HG03196 (cell line): ENCODE data around the gene UBE2G2.

Source experiments
- ATAC-seq: cut with Tn5 transposase; IDR thresholded peaks from one replicate; pipeline ENCODE4 v1.9.1; 2021; ENCODE audit not compliant: unreplicated experiment

UBE2G2 gene

DNA sequence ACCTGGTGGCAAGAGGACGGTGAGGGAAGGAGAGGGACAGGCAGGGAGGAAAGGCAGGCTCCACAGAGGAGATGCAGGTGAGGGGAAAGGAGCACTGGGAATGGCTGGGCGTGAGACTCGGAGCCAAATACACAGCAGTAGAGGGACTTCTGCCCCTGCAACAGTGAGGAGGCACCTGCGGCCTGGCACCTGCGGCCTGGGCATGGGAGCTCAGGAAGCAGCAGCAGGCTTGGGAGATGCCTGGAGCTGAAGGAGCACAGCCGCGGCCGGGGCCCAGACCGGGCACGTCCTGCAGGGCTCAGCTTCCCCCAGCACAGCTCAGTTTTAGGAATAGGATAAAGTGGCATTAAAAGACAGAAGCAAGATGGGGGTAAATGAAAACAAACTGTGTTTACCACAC lies 69.4 kb downstream of the UBE2G2 start:
- ATAC-seq, result no peak

DNA sequence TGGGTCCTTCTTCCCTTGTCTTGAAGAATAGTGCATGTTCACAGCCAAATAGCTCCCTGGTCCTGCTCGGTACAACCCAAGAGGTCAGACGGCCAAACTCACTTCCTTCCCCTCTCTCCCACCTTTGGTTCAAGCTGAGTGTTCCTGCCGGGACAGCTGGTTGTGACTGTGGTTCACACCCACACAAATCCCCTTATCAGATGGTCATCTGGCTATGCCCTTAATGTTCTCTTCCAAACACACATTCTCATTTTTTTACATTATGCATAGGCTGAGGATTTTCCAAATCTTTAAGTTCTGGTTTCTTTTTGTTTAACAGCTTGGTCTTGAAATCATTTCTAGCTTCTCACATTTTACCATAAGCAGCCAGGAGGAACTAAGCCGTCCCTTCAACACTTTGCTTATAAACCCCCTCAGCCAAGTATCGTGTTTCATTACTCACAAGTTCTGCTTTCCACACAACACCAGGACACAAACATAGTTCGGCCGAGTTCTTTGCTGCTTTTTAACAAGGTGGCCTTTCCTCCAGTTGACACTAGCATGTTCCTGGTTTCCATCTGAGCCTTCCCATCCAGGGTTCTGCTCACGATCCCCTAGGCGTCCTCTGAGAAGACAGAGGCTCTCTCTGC lies 70.6 kb downstream of the UBE2G2 start:
- ATAC-seq, result no peak

DNA sequence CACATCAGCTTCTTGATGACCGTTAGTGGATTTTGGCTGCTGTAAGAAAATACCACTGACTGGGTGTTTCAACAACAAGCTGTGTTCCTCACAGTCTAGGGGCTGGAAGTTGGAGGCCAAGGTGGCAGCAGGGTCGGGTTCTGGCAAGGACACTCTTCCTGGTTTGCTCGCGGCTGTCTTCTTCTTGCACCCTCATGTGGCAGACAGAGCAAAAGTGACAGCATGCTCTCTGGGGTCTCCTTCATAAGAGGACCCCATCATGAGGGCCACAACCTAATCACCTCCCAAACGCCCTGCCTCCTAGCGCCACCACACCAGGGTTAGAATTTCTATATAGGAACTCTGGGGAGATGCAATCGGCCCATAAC lies 71.6 kb downstream of the UBE2G2 start:
- no peak for ATAC-seq

DNA sequence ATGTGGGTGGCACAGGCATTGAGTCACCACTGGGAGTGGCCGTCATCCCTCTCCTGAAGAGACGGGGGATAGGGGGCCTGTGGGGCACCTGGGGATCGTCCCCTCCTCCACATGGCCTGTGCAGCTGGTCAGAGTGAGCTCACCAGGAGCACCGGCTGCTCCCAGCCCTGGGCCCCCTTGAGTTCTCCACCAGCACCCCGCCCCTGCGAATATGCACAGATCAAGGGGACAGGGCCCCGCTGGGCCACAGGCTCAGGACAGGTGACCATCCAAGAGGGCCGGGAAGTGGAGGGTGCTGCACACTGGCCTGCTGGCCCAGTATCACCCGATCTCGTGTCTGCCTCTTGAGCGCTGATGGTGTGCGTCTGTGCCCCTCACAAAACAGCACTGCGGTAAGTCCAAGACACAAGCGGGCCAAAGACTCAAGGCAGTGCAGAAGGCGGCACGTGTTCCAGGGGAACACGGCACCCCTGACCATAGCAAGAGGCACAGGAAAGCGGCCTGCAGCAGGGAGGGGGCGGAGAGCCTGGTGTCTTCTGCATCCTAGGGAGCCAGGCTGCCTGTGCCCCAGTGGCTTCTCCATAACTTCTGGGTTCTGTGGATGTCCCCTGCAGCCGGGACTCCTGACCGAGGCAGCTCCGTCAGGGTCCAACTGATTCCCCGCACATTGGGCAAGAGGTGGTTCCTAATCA lies 72.1 kb downstream of the UBE2G2 start:
- no peak for ATAC-seq

DNA sequence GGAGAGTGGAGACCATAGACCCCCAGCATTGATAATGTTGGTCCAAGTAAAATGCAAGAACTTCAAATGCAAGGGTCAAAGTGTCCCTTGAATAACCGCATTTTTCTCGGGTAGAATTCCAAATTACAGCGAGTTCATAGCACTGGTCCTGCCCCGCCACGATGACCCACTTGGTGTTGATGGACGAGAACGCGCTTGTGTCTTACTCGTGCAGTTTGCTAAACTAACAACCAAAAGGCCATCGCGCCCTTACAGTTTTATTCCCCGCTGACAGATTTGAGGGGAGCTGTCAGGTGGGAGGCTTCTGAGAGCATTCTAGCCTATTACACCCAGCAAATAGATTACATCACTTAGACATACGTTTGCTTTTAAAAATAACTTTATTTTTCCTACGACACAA lies 72.9 kb downstream of the UBE2G2 start:
- no peak for ATAC-seq

DNA sequence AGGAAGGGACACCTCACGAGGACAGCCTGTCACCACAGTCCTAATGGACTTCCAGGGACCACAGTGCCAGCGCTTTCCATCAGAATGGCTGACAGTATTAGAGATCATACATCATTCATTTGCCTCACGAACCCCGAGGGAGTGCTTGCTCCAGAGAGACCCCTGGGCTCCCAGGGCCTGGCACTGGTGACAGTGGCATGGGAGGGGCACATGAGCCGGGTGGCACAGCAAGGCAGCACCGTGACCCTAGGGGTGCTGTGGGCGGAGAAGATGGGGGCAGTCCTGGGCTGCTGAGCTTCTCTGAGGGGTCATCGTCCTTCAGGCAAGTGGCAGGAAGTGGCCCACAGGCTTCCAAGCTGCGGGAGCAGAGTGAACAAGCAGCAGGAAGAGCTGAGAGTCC lies 73.9 kb downstream of the UBE2G2 start:
- no peak for ATAC-seq

DNA sequence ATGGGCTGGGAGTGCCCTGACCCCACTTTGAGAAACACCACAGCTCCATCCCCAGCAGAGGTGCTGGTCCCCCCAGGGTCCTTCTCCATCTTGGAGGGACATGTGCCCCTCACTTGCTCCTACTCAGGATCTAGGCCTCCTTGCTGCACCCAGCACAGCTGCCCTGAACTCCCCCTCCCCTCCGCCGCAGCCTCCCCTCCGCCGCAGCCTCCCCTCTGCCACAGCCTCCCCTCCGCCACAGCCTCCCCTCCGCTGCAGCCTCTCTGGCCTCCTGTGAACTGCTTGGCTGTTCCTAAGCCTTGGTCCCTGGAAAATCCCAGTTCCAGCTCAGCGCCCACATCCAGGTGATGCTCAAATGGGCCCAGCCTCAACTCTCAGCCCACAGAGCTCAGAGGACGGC lies 74.3 kb downstream of the UBE2G2 start:
- no peak for ATAC-seq

DNA sequence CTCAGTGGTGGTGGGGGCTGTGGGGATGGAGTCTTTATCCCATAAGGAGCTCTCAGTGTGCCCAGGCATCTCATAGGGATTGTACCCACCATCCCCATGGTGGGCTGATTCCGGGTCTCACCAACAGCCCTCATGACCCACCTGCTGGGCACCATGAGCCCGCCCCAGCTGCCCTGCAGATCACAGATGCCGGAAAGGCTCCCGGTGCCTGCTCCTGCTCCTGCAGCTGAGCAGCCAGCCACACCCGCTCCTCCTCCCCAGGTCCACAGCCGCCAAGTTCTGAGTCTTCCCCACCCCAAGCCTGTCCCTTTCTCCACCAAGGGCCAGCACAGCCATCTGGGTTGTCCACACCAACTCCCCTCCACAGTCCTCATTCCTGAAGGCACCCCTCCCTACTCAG lies 74.8 kb downstream of the UBE2G2 start:
- ATAC-seq, result no peak

DNA sequence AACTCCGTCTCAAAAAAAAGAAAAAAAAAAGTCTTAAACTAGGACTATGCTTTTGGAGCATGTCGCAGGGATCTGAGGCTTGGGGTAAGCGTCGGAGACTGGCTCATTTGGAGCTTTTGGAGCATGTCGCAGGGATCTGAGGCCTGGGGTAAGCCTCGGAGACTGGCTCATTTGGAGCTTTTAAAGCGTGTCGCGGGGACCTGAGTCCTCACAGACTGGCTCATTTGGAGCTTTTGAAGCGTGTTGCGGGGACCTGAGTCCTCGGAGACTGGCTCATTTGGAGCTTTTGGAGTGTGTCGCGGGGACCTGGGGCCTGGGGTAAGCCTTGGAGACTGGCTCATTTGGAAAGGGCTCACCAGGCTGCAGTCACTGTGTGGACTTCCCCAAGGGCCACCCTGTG lies 76.7 kb downstream of the UBE2G2 start:
- ATAC-seq, result no peak

DNA sequence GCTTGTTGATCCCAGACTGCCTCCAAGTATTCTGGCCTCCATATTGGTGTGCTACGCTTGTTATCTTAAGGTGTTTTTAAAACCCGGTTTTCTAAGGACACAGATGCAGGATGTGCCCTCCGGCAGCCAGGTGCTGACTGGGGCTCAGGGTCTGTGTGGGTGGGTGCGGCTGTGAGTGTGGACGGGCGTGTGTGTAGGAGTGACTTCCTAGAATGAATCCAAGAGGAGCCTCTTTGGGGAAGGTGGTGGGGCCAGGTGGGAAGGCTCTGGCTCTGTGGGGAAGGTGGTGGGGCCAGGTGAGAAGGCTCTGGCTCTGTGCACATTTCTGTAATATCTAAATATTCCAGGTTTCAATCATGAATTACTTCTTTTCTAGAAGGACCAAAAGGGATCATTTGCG lies 77.4 kb downstream of the UBE2G2 start:
- ATAC-seq, result no peak

DNA sequence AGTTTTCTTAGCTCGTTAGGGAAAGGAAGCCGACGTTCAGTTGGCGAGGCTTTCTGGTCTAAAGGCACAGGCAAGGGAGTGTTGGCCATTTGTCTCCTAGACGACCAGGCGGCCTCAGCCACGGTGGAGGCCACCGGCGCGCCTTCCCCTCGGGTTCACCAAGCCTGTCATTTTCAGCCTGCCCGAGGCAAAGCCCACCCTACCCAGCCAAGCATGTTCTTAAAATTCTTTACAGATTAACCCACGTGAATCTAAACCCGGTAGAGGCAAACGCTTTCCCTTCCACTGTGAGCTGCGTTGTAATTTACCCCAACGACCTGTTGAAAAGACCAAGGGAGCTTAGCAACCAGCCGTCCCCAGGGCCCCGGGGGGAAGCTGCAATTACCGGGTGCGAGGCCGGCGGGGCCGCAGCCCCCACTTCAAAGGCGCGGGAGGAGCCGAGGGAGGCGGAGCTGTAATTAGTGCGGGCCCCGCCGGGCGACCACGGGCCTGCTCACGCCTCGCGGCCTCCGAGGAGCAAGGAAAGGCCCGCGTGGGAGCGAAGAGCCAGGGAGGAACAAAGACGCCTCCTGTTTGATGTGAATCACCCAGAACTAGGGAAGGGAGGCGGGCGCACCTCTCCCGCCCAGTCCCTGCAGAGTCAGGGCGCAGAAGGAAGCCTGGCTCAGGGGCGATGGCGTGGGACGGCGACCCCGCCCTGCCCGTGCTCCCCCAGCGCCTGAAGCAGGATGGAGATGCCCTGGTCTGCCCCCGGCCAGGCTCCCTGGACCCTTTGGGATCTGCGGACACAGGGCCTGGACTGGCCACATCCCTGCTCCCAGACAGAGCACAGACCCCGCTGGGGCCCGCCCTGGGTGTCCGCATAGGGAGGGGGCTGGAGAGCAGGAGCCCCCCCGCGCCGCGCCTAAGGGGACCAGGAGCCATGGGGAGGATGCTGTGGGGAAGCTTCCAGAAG lies 78.2 kb downstream of the UBE2G2 start:
- ATAC-seq, result no peak

DNA sequence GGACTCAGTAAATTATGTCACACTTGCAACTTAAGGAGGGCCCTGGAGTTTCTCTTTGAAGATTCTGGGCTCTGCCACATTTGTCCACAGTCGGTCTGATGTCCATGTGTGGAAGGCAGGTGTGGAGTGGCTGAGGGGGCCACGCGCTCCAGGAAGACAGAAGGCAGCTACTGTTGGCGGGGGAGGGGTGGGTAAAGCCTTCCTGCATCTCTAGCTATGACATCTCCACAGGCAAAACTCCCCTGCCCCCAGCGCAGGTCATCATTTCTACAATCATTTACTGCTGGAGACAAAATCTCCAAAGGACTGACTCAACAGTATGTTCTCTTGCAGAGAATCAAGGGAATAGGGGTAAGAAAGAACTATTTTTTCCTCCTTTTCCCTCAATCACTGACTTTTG lies 78.9 kb downstream of the UBE2G2 start:
- ATAC-seq, result no peak

DNA sequence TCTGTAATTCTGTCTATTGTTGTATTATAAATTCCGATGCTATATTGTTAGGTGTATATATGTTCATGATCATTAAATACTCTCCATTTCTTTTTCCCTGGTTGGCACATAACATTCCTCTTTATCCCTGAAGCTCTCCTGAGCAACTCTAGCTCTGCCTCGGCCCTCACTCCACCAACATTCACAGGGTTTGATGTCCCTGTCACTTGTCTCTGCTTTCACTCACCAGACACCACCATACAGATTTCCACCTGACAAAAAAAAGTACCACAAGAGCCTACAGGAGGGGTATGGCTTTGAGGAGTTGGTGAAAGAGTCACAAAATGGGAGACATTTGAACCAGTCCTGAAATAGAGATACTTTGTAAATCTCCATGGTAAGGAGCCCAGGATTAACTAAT lies 81.5 kb downstream of the UBE2G2 start:
- no peak for ATAC-seq
